ENCODE data around the gene TMUB1. TPM values are rescaled to one million over a fixed set of nuclear protein-coding genes. Genes with fewer than 3 reads are reported as not detected.

Gene TMUB1
- total and polyA plus RNA-seq, 9 of the 15 experiments (the other 6 are each of a cell fraction or from before 2014, with no cell fraction given) = 0.14 to 241 (median 74.1) TPM

DNA sequence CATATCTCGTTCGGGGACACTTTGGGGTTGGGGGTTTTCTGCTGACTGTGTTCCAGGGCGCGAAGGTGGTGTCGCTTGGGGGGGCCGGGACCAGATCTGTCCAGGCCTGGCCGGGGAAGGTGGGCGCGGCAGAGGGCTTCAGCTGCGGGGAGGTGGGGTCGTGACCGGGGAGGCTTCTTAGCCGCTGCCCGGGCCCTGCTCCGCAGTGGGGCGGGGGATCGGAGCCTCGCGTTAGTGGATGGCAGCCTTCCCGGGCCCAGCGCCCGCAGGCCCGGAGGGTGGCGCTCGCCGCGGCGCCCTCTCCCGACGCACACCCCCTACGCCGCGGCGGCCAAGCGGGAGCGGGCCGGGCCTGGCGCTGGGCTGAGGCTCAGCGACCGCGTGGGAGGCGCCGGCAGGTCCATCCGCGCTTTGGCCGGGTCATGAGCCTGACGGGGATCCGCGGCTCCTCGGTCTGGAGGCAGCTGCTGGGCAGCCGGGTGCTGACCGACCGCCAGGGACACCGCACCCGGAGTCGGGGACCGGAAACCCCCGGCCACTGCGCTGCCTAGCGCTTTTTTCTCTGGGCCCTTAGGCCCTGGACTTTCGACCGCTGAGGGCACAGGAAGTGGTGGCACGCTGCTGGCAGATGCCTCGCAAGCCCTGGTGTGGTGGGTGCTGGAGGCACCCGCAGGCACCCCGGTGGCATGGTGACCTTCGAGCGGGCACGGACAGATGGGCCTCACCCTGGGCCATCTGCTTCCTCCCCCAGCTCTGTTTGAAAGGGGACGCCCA lies 4.1 kb upstream of the TMUB1 start (continued):
- TF ChIP-seq FOXJ2 (tag; IDR thresholded peaks at IDR 0.05) = no peak
- TF ChIP-seq, protein P1, sequence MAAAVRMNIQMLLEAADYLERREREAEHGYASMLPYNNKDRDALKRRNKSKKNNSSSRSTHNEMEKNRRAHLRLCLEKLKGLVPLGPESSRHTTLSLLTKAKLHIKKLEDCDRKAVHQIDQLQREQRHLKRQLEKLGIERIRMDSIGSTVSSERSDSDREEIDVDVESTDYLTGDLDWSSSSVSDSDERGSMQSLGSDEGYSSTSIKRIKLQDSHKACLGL (CRISPR knock-in tag; IDR thresholded peaks at IDR 0.05; ENCODE audit: borderline replicate concordance, poor library complexity, severe bottlenecking) = no peak
- no peak for TF ChIP-seq NR1H2 (CRISPR knock-in tag; IDR thresholded peaks at IDR 0.05)
- TF ChIP-seq JUN (IDR thresholded peaks at IDR 0.05; ENCODE audit: borderline replicate concordance, low read depth, low read length) = no peak; the same call in 1 of the 2 replicates
- TF ChIP-seq JUN (CRISPR knock-in tag; IDR thresholded peaks at IDR 0.05; ENCODE audit: borderline replicate concordance) = no peak
- TF ChIP-seq ZNF586 (CRISPR knock-in tag; conservative IDR thresholded peaks at IDR 0.05) = no peak
- TF ChIP-seq KDM5B (IDR thresholded peaks at IDR 0.05; ENCODE audit: insufficient replicate concordance, low read depth, low read length) = peak; percentile 49
- no peak for TF ChIP-seq TSC22D4 (tag; IDR thresholded peaks at IDR 0.05)
- TF ChIP-seq TAF9B (IDR thresholded peaks at IDR 0.05; ENCODE audit: partially characterized antibody) = no peak
- TF ChIP-seq, protein P2, sequence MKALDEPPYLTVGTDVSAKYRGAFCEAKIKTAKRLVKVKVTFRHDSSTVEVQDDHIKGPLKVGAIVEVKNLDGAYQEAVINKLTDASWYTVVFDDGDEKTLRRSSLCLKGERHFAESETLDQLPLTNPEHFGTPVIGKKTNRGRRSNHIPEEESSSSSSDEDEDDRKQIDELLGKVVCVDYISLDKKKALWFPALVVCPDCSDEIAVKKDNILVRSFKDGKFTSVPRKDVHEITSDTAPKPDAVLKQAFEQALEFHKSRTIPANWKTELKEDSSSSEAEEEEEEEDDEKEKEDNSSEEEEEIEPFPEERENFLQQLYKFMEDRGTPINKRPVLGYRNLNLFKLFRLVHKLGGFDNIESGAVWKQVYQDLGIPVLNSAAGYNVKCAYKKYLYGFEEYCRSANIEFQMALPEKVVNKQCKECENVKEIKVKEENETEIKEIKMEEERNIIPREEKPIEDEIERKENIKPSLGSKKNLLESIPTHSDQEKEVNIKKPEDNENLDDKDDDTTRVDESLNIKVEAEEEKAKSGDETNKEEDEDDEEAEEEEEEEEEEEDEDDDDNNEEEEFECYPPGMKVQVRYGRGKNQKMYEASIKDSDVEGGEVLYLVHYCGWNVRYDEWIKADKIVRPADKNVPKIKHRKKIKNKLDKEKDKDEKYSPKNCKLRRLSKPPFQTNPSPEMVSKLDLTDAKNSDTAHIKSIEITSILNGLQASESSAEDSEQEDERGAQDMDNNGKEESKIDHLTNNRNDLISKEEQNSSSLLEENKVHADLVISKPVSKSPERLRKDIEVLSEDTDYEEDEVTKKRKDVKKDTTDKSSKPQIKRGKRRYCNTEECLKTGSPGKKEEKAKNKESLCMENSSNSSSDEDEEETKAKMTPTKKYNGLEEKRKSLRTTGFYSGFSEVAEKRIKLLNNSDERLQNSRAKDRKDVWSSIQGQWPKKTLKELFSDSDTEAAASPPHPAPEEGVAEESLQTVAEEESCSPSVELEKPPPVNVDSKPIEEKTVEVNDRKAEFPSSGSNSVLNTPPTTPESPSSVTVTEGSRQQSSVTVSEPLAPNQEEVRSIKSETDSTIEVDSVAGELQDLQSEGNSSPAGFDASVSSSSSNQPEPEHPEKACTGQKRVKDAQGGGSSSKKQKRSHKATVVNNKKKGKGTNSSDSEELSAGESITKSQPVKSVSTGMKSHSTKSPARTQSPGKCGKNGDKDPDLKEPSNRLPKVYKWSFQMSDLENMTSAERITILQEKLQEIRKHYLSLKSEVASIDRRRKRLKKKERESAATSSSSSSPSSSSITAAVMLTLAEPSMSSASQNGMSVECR (CRISPR knock-in tag; IDR thresholded peaks at IDR 0.05) = peak; percentile 91
- TF ChIP-seq MNT (conservative IDR thresholded peaks at IDR 0.05) = no peak
- TF ChIP-seq, protein P3, sequence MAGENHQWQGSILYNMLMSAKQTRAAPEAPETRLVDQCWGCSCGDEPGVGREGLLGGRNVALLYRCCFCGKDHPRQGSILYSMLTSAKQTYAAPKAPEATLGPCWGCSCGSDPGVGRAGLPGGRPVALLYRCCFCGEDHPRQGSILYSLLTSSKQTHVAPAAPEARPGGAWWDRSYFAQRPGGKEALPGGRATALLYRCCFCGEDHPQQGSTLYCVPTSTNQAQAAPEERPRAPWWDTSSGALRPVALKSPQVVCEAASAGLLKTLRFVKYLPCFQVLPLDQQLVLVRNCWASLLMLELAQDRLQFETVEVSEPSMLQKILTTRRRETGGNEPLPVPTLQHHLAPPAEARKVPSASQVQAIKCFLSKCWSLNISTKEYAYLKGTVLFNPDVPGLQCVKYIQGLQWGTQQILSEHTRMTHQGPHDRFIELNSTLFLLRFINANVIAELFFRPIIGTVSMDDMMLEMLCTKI (IDR thresholded peaks at IDR 0.05; ENCODE audit: partially characterized antibody) = no peak
- TF ChIP-seq GATAD2A (IDR thresholded peaks at IDR 0.05) = 0 out of 2 replicates have a peak, but pooled peaks have one; percentile 43
- no peak for TF ChIP-seq TAL1 (IDR thresholded peaks at IDR 0.05)
- TF ChIP-seq BRF1 (IDR thresholded peaks at IDR 0.05; ENCODE audit: borderline replicate concordance, extremely low read depth, insufficient read length) = no peak
- TF ChIP-seq, protein P4, sequence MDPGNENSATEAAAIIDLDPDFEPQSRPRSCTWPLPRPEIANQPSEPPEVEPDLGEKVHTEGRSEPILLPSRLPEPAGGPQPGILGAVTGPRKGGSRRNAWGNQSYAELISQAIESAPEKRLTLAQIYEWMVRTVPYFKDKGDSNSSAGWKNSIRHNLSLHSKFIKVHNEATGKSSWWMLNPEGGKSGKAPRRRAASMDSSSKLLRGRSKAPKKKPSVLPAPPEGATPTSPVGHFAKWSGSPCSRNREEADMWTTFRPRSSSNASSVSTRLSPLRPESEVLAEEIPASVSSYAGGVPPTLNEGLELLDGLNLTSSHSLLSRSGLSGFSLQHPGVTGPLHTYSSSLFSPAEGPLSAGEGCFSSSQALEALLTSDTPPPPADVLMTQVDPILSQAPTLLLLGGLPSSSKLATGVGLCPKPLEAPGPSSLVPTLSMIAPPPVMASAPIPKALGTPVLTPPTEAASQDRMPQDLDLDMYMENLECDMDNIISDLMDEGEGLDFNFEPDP (CRISPR knock-in tag; IDR thresholded peaks at IDR 0.05) = no peak

All from K562 (cell line).